Measurements from ENCODE around the gene PAGE1. TPM values are rescaled to one million over a fixed set of nuclear protein-coding genes. Genes with fewer than 3 reads are reported as not detected.
"Not testable (repeated sequence)": the region's sequence is repeated elsewhere in the genome, so short reads cannot be mapped to it uniquely, and the experiment has no call there.

PAGE1 gene
- total and polyA plus RNA-seq, 10 donors = not detected

DNA sequence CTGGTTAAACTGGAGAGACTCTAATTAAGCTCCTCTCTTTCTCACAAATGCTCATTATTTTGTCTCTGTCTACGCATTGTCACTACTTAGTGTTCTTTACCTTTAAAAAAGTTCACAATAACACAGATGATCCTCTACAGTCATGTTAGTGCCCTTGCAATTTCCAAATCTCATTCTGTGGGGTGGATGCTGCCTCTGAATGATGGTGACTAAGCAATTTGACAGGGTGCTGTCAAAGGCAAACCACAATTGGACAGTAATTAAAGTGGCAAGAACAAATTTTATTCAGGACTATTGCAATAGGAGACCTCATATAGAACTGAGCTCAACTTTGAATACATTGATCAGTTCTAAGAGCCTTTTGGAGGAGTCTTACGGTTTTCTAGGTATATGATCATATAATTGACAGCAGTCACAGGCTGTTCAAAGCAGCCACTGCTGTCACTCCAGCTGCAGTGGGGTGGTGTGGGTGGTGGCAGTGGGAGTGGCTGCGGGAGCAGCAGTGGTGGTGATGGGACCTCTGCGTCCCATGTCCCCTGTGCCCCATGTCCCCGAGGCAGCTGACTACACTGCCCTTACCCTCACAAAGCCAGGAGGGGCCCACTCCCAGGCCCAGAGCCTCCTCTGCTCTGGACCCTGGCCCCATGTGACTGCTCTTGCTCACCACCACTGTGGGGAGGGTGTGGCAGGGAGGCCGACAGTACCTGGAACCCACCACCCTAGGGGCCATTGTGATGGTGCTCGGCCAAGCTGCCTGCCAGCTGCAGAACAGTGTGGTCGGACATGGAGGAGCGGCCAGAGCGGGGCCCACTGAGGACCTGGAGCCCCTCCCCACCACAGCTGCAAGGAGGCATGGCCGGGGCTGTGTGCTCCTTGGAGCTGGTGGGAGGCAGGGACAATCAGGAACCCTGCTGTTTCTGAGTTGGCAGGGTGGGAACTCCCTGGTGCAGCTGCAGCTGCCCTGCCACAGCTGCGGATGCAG is 30.4 kb upstream of the PAGE1 start:
- Histone ChIP-seq H3K27me3 (replicated peaks in 1 of 7) (peaks cover 0 to 6% (median 0%) of the 10 kb centered on the region in 7 donors), H3K9me3 (no peaks in the 10 kb centered on the region), H3K27ac (no peak overlapping the region), H3K4me1 (no peaks in the 10 kb centered on the region), H3K36me3 (no peaks in the 10 kb centered on the region), H3K4me3 (no peak overlapping the region)
- WGBS, 5 donors = 81 to 95% (median 87%) methylated on average over 6 to 12 of the region's 12 CpGs
- intact Hi-C loops (cut with DNase I; ENCODE audit: low total_unique reads) = no loop called here
- TF ChIP-seq POLR2A (IDR thresholded peaks at IDR 0.05) = no peak
- no peak for TF ChIP-seq POLR2AphosphoS5 (IDR thresholded peaks at IDR 0.05)
- no peak for TF ChIP-seq CTCF (IDR thresholded peaks at IDR 0.05 in 8 of 11, conservative IDR thresholded peaks at IDR 0.05 in 3 of 11)
- no peak for DNase-seq

GRCh38 chrX:49725401-49725800 is 29.6 kb upstream of the PAGE1 start:
- Histone ChIP-seq H3K36me3 (no peaks in the 10 kb centered on the region), H3K27me3 (replicated peaks in 1 of 7) (peaks cover 0 to 6% (median 0%) of the 10 kb centered on the region in 7 donors), H3K4me1 (no peaks in the 10 kb centered on the region), H3K27ac (no peak overlapping the region), H3K9me3 (no peaks in the 10 kb centered on the region), H3K4me3 (no peak overlapping the region)
- WGBS, 5 donors = 61 to 78% (median 65%) methylated on average over 3 of the region's 3 CpGs
- TF ChIP-seq POLR2A (IDR thresholded peaks at IDR 0.05) (no peak), POLR2AphosphoS5 (IDR thresholded peaks at IDR 0.05) (no peak), CTCF (IDR thresholded peaks at IDR 0.05 in 8 of 11, conservative IDR thresholded peaks at IDR 0.05 in 3 of 11) (no peak)
- no peak for DNase-seq
- intact Hi-C loops (cut with DNase I; ENCODE audit: low total_unique reads) = no loop called here

DNA sequence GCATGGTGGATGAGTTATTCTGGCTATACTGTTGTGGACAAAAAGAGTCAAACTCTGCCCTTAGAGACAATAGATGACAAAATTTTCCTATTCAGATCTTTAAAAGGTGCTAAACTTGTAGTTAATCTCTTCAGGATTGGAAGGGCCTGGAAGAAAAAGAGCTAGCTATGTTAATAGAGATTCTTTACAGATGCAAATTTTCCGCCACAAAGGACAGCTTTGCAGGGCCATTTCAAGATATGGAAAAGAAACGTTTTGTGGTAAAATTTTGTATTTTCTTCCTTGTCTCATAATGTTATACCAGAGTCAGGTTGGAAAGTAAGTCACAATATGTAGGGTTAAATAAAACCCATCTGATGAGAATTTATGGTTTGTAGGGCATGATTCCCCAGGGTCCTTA is 24.3 kb upstream of the PAGE1 start:
- DNase-seq; intact Hi-C loops (cut with DNase I; ENCODE audit: low total_unique reads); H3K9me3 ChIP-seq; H3K27ac ChIP-seq; H3K4me1 ChIP-seq; H3K36me3 ChIP-seq; H3K4me3 ChIP-seq: not testable (repeated sequence)
- peaks cover 0 to 24% (median 0%) of the 10 kb centered on the region in 7 donors for H3K27me3 ChIP-seq (replicated peaks in 1 of 7)
- WGBS, 5 donors = 45 to 67% (median 65%) methylated on average over 2 of the region's 2 CpGs

- no peak overlapping the region for H3K27ac ChIP-seq
- no peaks in the 10 kb centered on the region for H3K4me1 ChIP-seq
- TF ChIP-seq POLR2AphosphoS5 (IDR thresholded peaks at IDR 0.05) (no peak), POLR2A (IDR thresholded peaks at IDR 0.05) (no peak), CTCF (IDR thresholded peaks at IDR 0.05 in 8 of 11, conservative IDR thresholded peaks at IDR 0.05 in 3 of 11) (no peak)
- no peaks in the 10 kb centered on the region for H3K9me3 ChIP-seq
- intact Hi-C loops (cut with DNase I; ENCODE audit: low total_unique reads) = no loop called here
- no peak overlapping the region for H3K4me3 ChIP-seq
- peaks cover 0 to 28% (median 0%) of the 10 kb centered on the region in 7 donors for H3K27me3 ChIP-seq (replicated peaks in 1 of 7)
- no peak for DNase-seq
- 74 to 93% (median 91%) methylated on average over 3 of the region's 3 CpGs for WGBS, 5 donors
- H3K36me3 ChIP-seq = no peaks in the 10 kb centered on the region
Measured at GRCh38 chrX:49712577-49712976, 16.8 kb upstream of the PAGE1 start.
